HCT116 (cell line): ENCODE results near the gene SDCBP2. TPM values are rescaled to one million over a fixed set of nuclear protein-coding genes. Genes with fewer than 3 reads are reported as not detected.

Source experiments
- ATAC-seq: fragments of 200-7000 bp; cut with Tn5 transposase; 2 replicates; pipeline ENCODE4 v1.9.1; 2020; ENCODE audit warnings: mild to moderate bottlenecking, moderate library complexity
- BruUV-seq: library from RNA; stranded (reverse); fragments of 400-500 nt; replicated peaks from 2 replicates; lab custom pipeline; 2021; lab: Mats Ljungman, UMichigan
- CTCF ChIA-PET: fragments of 300-600 bp; sonication (Branson Sonifier 250); formaldehyde crosslinking; loops from one replicate; lab custom pipeline; 2021; ENCODE audit warnings: antibody characterized with exemption; lab: Charles Lee
- POLR2A ChIA-PET: fragments of 300-600, 350-600 bp; sonication (Branson Sonifier 250); formaldehyde crosslinking; loops from one replicate; lab custom pipeline; 2021; ENCODE audit warnings: antibody characterized with exemption; lab: Charles Lee
- RAD21 ChIA-PET, 2 experiments: fragments of 300-600 bp; sonication (Branson Sonifier 250); formaldehyde crosslinking; loops; one replicate each; lab custom pipeline; 2023; ENCODE audit warnings: low total read pairs in 2 of 2; ENCODE audit not compliant: uncharacterized antibody in 2 of 2, unreplicated experiment in 2 of 2, low non-redundant PET in 1 of 2; lab: Charles Lee
- DNase-seq: peaks from one replicate; pipeline ENCODE4 v3.0.0-alpha.2; 2010; ENCODE audit warnings: low read depth, low spot score
- H2AFZ ChIP-seq: fragments of 200-600 bp; shearing (Covaris generic), sonication (generic); 2 replicates; pipeline ENCODE4 v1.6.1; 2017; ENCODE audit warnings: low read depth, mixed run types, mixed read lengths, antibody characterized with exemption, low read length; ENCODE audit not compliant: poor library complexity, severe bottlenecking
- H3K27ac ChIP-seq: 2 replicates; pipeline ENCODE4 v1.5.1; 2012; ENCODE audit warnings: low read depth, low read length
- H3K27me3 ChIP-seq: fragments of 200-600 bp; sonication (generic); 2 replicates; pipeline ENCODE4 v1.6.1; 2016; ENCODE audit warnings: mixed run types, low read length, mixed read lengths; ENCODE audit not compliant: insufficient read depth
- H3K36me3 ChIP-seq, 2 experiments: fragments of 200-500 bp in 1 of 2; fragments of 200-600 bp in 1 of 2; sonication (Bioruptor generic) in 1 of 2; sonication (generic) in 1 of 2; 2 replicates each; pipeline versions ENCODE4 v1.5.1 to v1.6.1; 2014 to 2016; ENCODE audit warnings: low read length in 2 of 2, inconsistent platforms in 1 of 2, mixed read lengths in 1 of 2, mixed run types in 1 of 2; ENCODE audit not compliant: insufficient read depth in 2 of 2, control insufficient read depth in 1 of 2
- H3K4me1 ChIP-seq, 2 experiments: fragments of 200-600 bp in 1 of 2; sonication (generic) in 1 of 2; 2 replicates each; pipeline versions ENCODE4 v1.5.1 to v1.6.1; 2012 to 2017; ENCODE audit warnings: low read length in 2 of 2, inconsistent platforms in 1 of 2, mild to moderate bottlenecking in 1 of 2, mixed read lengths in 1 of 2, mixed run types in 1 of 2, moderate library complexity in 1 of 2; ENCODE audit not compliant: insufficient read depth in 2 of 2, control insufficient read depth in 1 of 2
- H3K4me2 ChIP-seq: fragments of 200-600 bp; sonication (generic); 2 replicates; pipeline ENCODE4 v1.6.1; 2017; ENCODE audit warnings: mixed run types, low read length, mixed read lengths
- H3K4me3 ChIP-seq, 2 experiments: fragments of 200-600 bp in 1 of 2; sonication (generic) in 1 of 2; replicated peaks in 1 of 2; 2 replicates each; pipeline ENCODE4 v1.5.1; 2011 to 2016; ENCODE audit warnings: low read length in 2 of 2, control low read depth in 1 of 2, low read depth in 1 of 2, mild to moderate bottlenecking in 1 of 2, mixed read lengths in 1 of 2, mixed run types in 1 of 2
- H3K79me2 ChIP-seq: fragments of 200-600 bp; sonication (generic); 2 replicates; pipeline ENCODE4 v1.6.1; 2017; ENCODE audit warnings: mild to moderate bottlenecking, mixed run types, low read length, moderate library complexity, mixed read lengths; ENCODE audit not compliant: insufficient read depth
- H3K9ac ChIP-seq: fragments of 200-600 bp; sonication (generic); 2 replicates; pipeline ENCODE4 v1.6.1; 2016; ENCODE audit warnings: low read length, mixed read lengths
- H3K9me2 ChIP-seq: fragments of 200-600 bp; sonication (generic), shearing (Covaris generic); 2 replicates; pipeline ENCODE4 v1.6.1; 2017; ENCODE audit warnings: mixed run types, mild to moderate bottlenecking, moderate library complexity; ENCODE audit not compliant: insufficient read depth
- H3K9me3 ChIP-seq, 2 experiments: fragments of 200-500 bp in 1 of 2; fragments of 200-600 bp in 1 of 2; sonication (Bioruptor generic) in 1 of 2; sonication (generic) in 1 of 2; 2 replicates each; pipeline ENCODE4 v1.6.1; 2014 to 2017; ENCODE audit warnings: low read length in 2 of 2, mixed read lengths in 2 of 2, inconsistent platforms in 1 of 2, low read depth in 1 of 2, mild to moderate bottlenecking in 1 of 2, mixed run types in 1 of 2, moderate library complexity in 1 of 2; ENCODE audit not compliant: control insufficient read depth in 1 of 2, insufficient read depth in 1 of 2
- H4K20me1 ChIP-seq: fragments of 200-600 bp; sonication (generic), shearing (Covaris generic); 2 replicates; pipeline ENCODE4 v1.6.1; 2017; ENCODE audit warnings: mixed run types, mild to moderate bottlenecking, moderate library complexity; ENCODE audit not compliant: insufficient read depth
- POLR2AphosphoS5 ChIP-seq: IDR thresholded peaks from 2 replicates; pipeline ENCODE4 v1.6.1; 2011; ENCODE audit warnings: mild to moderate bottlenecking, low read depth, low read length, moderate library complexity
- SIN3A ChIP-seq: IDR thresholded peaks from 2 replicates; pipeline ENCODE4 v1.6.1; 2012; ENCODE audit warnings: low read depth
- YY1 ChIP-seq: IDR thresholded peaks from 2 replicates; pipeline ENCODE4 v1.6.1; 2011; ENCODE audit warnings: low read length, low read depth, moderate library complexity, mild to moderate bottlenecking; ENCODE audit not compliant: insufficient replicate concordance; ENCODE audit errors: extremely low read depth
- intact Hi-C: fragments of 100-400 bp; cut with micrococcal nuclease; formaldehyde crosslinking; loops from 2 replicates; pipeline ENCODE4 v1.10.0; 2022
- total RNA-seq: library from RNA; stranded (reverse); gene quantifications from one replicate; pipeline ENCODE4 v1.2.1, GENCODE V29; 2021; ENCODE audit not compliant: unreplicated experiment

The SDCBP2 gene
- total RNA-seq, 1 experiment from 2014 or later: 3.4 TPM

DNA sequence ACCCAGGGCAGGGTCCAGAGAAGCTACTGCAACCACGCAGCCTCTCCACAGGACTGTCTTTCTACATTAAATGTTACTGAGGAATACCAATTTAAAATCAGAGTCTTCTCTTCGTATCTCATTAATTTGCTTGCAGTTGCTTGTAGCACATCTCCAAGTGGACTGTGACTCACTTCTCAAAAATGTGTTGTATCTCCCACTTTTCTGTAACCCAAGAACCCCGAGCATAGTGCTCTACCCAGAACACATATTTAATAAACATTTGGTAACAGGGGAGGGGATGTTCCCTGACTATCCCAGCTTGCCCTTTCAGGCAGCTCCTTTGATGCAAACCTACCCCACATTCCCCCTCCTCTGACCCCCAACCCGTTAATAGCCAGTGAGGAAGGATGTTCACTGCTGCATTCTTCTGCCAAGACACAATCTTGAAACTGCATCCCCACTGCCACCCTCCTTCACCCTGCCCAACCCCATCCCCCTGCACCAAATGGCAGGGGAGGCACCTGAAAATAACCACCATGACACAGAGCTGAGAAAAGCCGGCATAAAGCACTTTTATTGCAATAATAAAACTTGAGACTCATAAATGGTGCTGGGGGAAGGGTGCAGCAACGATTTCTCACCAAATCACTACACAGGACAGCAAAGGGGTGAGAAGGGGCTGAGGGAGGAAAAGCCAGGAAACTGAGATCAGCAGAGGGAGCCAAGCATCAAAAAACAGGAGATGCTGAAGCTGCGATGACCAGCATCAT is 39.7 kb upstream of the SDCBP2 start:
- no peak overlapping the region for H3K27ac ChIP-seq
- TF ChIP-seq POLR2AphosphoS5: no peak
- TF ChIP-seq, all 23 proteins: peak for 0
- no peaks in the 10 kb centered on the region for H3K9me2 ChIP-seq
- H3K27me3 ChIP-seq: no peaks in the 10 kb centered on the region
- no peak overlapping the region for H2AFZ ChIP-seq
- no peak for ATAC-seq
- no peaks in the 10 kb centered on the region for H3K9me3 ChIP-seq
- H3K4me3 ChIP-seq: no peak overlapping the region
- ChIA-PET POLR2A (no interaction called here), CTCF (no interaction called here), RAD21 (no interaction called here)
- H4K20me1 ChIP-seq: peaks cover 14% of the 10 kb centered on the region
- no peak overlapping the region for H3K4me2 ChIP-seq
- peaks cover 0 to 6% of the 10 kb centered on the region in 2 experiments; a peak in 2 of 4 replicates for H3K4me1 ChIP-seq
- intact Hi-C loops: no loop called here
- H3K36me3 ChIP-seq: peaks cover 21 to 39% of the 10 kb centered on the region in 2 experiments
- no TSS peak for BruUV-seq
- H3K9ac ChIP-seq: no peak overlapping the region
- H3K79me2 ChIP-seq: peaks cover 54% of the 10 kb centered on the region
- no peak for DNase-seq

DNA sequence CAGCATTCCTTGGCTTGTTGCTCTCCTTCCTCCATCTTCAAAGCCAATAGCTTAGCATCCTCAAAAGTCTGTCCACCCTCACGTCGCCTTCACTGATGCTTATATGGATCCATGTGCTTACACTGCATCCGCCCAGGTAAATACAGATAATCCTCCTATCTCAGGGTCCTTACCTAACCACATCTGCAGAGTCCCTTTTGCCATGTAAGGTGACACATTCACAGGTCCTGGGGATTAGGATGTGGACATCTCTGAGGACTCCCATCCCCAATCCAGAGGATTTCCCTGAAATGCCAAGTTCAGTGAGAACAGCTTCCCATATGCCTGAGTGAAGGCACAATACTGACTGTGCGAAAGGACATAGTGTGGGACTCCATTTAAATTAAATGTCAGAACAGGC is 38.5 kb upstream of the SDCBP2 start:
- peaks cover 7% of the 10 kb centered on the region for H4K20me1 ChIP-seq
- H2AFZ ChIP-seq: no peak overlapping the region
- no peak overlapping the region for H3K27ac ChIP-seq
- H3K36me3 ChIP-seq: peaks cover 11 to 29% of the 10 kb centered on the region in 2 experiments
- H3K4me2 ChIP-seq: no peak overlapping the region
- no peak for ATAC-seq
- H3K4me1 ChIP-seq: peaks cover 0 to 6% of the 10 kb centered on the region in 2 experiments; a peak in 2 of 4 replicates
- H3K4me3 ChIP-seq: no peak overlapping the region
- BruUV-seq: no TSS peak
- no peak overlapping the region for H3K9ac ChIP-seq
- H3K9me2 ChIP-seq: no peaks in the 10 kb centered on the region
- RAD21 ChIA-PET: no interaction called here
- H3K79me2 ChIP-seq: peaks cover 44% of the 10 kb centered on the region
- H3K9me3 ChIP-seq: no peaks in the 10 kb centered on the region
- DNase-seq: no peak
- TF ChIP-seq POLR2AphosphoS5 (no peak), SIN3A (no peak), YY1 (no peak)
- POLR2A ChIA-PET: no interaction called here
- intact Hi-C loops: no loop called here
- CTCF ChIA-PET: no interaction called here
- H3K27me3 ChIP-seq: no peaks in the 10 kb centered on the region
